Myocyte (in vitro differentiated cells): ENCODE data around the gene KRTAP27-1. TPM values are rescaled to one million over a fixed set of nuclear protein-coding genes. Genes with fewer than 3 reads are reported as not detected.

ENCODE experiments used
- DNase-seq: peaks from one replicate; pipeline ENCODE4 v3.0.0-alpha.2; 2012; ENCODE audit warnings: low read depth
- microRNA-seq: library from miRNA; unstranded; fragments of <30 nt; microRNA quantifications from one replicate; pipeline ENCODE4, GENCODE V29; 2016
- total RNA-seq: library from RNA; depleted of rRNA; stranded (reverse); fragments of >200 nt; gene quantifications from 2 replicates; pipeline ENCODE4 v1.2.3, GENCODE V29; 2014

Gene KRTAP27-1
- total RNA-seq, 1 donor from 2014 or later: not detected

- DNase-seq: no peak
Measured at GRCh38 chr21:30305136-30305535, 32.4 kb downstream of the KRTAP27-1 start.

- no peak for DNase-seq
Measured at GRCh38 chr21:30289215-30289614, 48.3 kb downstream of the KRTAP27-1 start, which contains the start of gene KRTAP25-1. Gene KRTAP25-1 (minus strand): TSS chr21:30289514. CDS start chr21:30289490, 24 bp downstream.

Small RNAs within 50 kb of the gene (microRNA-seq; reads per million reads assigned to microRNA genes)
- not detected for gene MIR4327

Other genes with a start within 250 kb of the KRTAP27-1 start
- gene CLDN17, start 170.9 kb downstream of the KRTAP27-1 start, total RNA-seq: not detected in 2 replicates
- gene CLDN8, start 121.6 kb downstream of the KRTAP27-1 start, total RNA-seq: not detected in 2 replicates
- not detected in 2 replicates for gene KRTAP24-1, start 54.7 kb downstream of the KRTAP27-1 start, total RNA-seq
- not detected in 2 replicates for gene KRTAP25-1, start 48.2 kb downstream of the KRTAP27-1 start, total RNA-seq
- not detected in 2 replicates for gene KRTAP26-1, start 17.4 kb downstream of the KRTAP27-1 start, total RNA-seq
- not detected in 2 replicates for gene KRTAP23-1, start 10.9 kb upstream of the KRTAP27-1 start, total RNA-seq
- gene KRTAP13-2, start 34.6 kb upstream of the KRTAP27-1 start, total RNA-seq: not detected in 2 replicates
- gene KRTAP13-1, start 58.3 kb upstream of the KRTAP27-1 start, total RNA-seq: not detected in 2 replicates
- gene KRTAP13-3, start 88.2 kb upstream of the KRTAP27-1 start, total RNA-seq: not detected in 2 replicates
- gene KRTAP13-4, start 92.5 kb upstream of the KRTAP27-1 start, total RNA-seq: not detected in 2 replicates
- gene KRTAP15-1, start 102.6 kb upstream of the KRTAP27-1 start, total RNA-seq: not detected in 2 replicates
- not detected in 2 replicates for gene KRTAP19-1, start 142.7 kb upstream of the KRTAP27-1 start, total RNA-seq
- gene KRTAP19-2, start 149.7 kb upstream of the KRTAP27-1 start, total RNA-seq: not detected in 2 replicates
- not detected in 2 replicates for gene KRTAP19-3, start 154.3 kb upstream of the KRTAP27-1 start, total RNA-seq
- not detected in 2 replicates for gene KRTAP19-4, start 159.5 kb upstream of the KRTAP27-1 start, total RNA-seq
- not detected in 2 replicates for gene KRTAP19-5, start 164.4 kb upstream of the KRTAP27-1 start, total RNA-seq
- gene KRTAP19-6, start 204.2 kb upstream of the KRTAP27-1 start, total RNA-seq: not detected in 2 replicates
- not detected in 2 replicates for gene KRTAP19-7, start 223.6 kb upstream of the KRTAP27-1 start, total RNA-seq